ENCODE data around the gene CNOT4.
"Not testable (repeated sequence)": the region's sequence is repeated elsewhere in the genome, so short reads cannot be mapped to it uniquely, and the experiment has no call there.

CNOT4 gene

DNA sequence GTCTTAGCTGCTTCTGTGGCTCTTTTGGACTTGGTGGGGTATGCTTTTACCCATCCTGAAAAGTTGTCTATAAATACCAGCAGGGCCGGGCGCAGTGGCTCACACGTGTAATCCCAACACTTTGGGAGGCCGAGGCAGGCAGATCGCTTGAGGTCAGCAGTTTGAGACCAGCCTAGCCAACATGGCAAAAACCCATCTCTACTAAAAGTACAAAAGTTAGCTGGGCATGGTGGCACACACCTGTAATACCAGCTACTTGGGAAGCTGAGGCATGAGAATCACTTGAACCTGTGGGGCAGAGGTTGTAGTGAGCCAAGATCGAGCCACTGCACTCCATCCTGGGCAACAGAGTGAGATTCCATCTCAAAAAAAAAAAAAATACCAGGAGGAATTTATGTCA is 188.9 kb downstream of the CNOT4 start:
- not testable (repeated sequence) for DNase-seq

GRCh38 chr7:135320268-135320667 is 189.6 kb downstream of the CNOT4 start:
- DNase-seq = no peak

DNA sequence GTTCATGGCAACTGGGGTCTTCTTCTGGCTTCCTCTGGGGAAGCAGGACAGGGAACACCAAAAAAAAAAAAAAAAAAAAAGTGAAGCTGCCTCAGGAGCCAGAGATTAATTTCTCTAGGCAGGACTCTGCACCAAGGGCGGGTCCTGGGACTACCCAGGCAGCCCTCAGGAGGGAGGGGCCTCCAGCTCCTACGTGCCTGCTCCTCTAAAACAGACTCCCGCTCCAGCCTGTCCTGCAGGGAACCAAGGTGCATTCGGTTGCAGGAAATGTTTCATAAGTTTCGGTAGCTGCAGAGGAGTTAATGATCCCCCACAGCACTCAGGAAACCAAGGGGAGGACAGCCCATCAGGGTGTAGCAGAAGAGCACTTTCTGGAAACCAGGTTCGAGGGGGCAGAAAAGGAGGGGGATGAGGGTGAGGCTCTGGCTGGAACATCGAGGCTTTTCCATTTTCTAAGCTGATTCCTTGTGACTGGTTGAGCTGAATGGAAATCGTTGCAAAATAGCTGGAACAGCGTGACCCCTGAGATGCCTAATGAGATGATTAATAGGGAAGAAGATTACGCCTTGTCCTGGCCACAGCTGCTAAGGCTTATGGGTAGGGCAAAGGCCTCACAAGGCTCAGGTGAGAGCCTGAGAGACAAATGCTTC is 192.1 kb downstream of the CNOT4 start:
- no peak for DNase-seq

DNA sequence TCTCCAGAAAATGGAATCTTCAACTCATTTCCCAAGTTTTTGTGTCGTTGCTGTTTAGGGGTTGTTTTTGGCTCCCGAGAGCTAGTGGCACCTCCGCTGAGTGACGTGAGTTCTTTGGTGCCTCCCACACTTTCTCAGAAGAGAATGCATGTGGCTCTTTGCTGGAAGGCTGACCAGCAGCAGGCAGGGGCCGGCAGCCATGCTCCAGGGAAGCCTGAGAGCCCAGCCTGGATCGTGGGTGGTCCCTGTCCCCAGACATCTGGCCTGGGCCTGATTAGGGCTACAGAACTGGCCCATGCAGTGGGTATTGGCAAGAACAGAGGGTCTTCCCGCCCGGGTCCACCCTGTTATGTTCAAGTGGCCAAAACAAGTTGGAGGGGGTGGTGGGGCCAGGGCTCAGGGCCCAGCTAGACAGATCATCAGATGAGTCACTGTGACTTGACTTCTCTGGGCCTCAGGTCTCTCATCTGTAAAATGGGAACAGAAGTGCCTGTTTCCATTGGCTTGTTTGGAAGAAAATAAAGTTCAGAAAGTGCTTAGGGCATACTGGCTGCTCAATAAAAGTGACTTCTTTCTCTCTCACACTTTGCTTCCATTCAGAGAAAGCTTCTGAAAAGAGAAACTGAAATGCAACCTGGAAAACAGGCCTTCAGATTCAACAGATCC is 193.1 kb downstream of the CNOT4 start:
- no peak for DNase-seq

DNA sequence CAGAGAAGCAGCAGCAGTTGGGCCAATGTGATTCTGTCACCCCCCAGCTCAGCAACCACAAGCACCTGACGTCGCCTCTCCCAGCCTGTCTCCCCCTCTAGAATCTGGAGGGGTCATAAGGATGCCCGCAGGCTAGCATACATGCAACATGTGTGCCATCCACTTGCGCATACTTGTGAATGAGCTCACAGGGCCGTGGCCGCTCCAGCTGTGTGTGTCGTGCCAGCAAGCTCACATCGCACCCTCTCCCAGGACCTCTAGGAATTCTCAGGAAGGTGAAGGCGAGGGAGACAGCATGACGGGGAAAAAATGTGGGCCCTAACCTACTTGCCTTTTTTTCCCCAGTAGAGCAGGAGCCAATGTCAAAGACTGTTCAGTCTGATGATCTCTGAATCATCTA is 195.9 kb downstream of the CNOT4 start:
- DNase-seq = no peak
